ENCODE data around the gene OR5B12.

- TF ChIP-seq CTCF (IDR thresholded peaks at IDR 0.05; ENCODE audit: control extremely low read depth in 1 of 3, insufficient read depth in 1 of 3, low read depth in 1 of 3, low read length in 3 of 3) (no peak), CHD2 (IDR thresholded peaks at IDR 0.05; ENCODE audit: low read length) (no peak), YY1 (IDR thresholded peaks at IDR 0.05; ENCODE audit: low read depth, low read length) (no peak), SIRT6 (IDR thresholded peaks at IDR 0.05; ENCODE audit: low read length) (no peak), MAX (IDR thresholded peaks at IDR 0.05) (no peak), EP300 (IDR thresholded peaks at IDR 0.05; ENCODE audit: borderline replicate concordance in 1 of 2, low read depth in 2 of 2, low read length in 2 of 2) (no peak), POLR2AphosphoS5 (IDR thresholded peaks at IDR 0.05; ENCODE audit: low read depth, low read length) (no peak), EZH2 (IDR thresholded peaks at IDR 0.05; ENCODE audit: low read depth, low read length, severe bottlenecking) (no peak), E2F6 (IDR thresholded peaks at IDR 0.05) (no peak)
Observed at GRCh38 chr11:58392746-58393145, 49.3 kb downstream of the OR5B12 start.
